Hematopoietic multipotent progenitor cell treated with erythropoietin and hydrocortisone succinate and interleukin-3 and kit ligand, for 17 days (in vitro differentiated cells): ENCODE data around the gene EXOC2.
"Not testable (repeated sequence)": the region's sequence is repeated elsewhere in the genome, so short reads cannot be mapped to it uniquely, and the experiment has no call there.

Source experiments
- DNase-seq: peaks from one replicate; pipeline ENCODE4 v3.0.0-alpha.2; 2015; ENCODE audit warnings: low spot score

EXOC2 gene

GRCh38 chr6:583635-584034 is 109.3 kb downstream of the EXOC2 start:
- no peak for DNase-seq

- no peak for DNase-seq
Observed at GRCh38 chr6:583116-583515, 109.8 kb downstream of the EXOC2 start.

GRCh38 chr6:582370-582769 is 110.6 kb downstream of the EXOC2 start:
- DNase-seq, result no peak

- no peak for DNase-seq
Observed at GRCh38 chr6:579339-579738, 113.6 kb downstream of the EXOC2 start.

GRCh38 chr6:572596-573265 is 120.2 kb downstream of the EXOC2 start:
- no peak for DNase-seq

- no peak for DNase-seq
Observed at GRCh38 chr6:571892-572291, 121.0 kb downstream of the EXOC2 start.

GRCh38 chr6:570825-571224 is 122.1 kb downstream of the EXOC2 start:
- DNase-seq, result no peak

GRCh38 chr6:568954-569523 is 123.9 kb downstream of the EXOC2 start:
- DNase-seq, result no peak

GRCh38 chr6:568085-568484 is 124.9 kb downstream of the EXOC2 start:
- no peak for DNase-seq

GRCh38 chr6:563863-564262 is 129.1 kb downstream of the EXOC2 start:
- no peak for DNase-seq

- DNase-seq, result no peak
Observed at GRCh38 chr6:562052-562676, 130.8 kb downstream of the EXOC2 start.

- DNase-seq, result not testable (repeated sequence)
Observed at GRCh38 chr6:561335-561734, 131.6 kb downstream of the EXOC2 start.

GRCh38 chr6:558959-559358 is 134.0 kb downstream of the EXOC2 start:
- no peak for DNase-seq

- no peak for DNase-seq
Observed at GRCh38 chr6:558089-558488, 134.8 kb downstream of the EXOC2 start.

- DNase-seq, result no peak
Observed at GRCh38 chr6:551829-552350, 141.0 kb downstream of the EXOC2 start.

GRCh38 chr6:551405-551804 is 141.5 kb downstream of the EXOC2 start:
- DNase-seq, result no peak

- no peak for DNase-seq
Observed at GRCh38 chr6:549906-550305, 143.0 kb downstream of the EXOC2 start.

GRCh38 chr6:548517-548916 is 144.4 kb downstream of the EXOC2 start:
- no peak for DNase-seq

GRCh38 chr6:548091-548490 is 144.8 kb downstream of the EXOC2 start:
- no peak for DNase-seq

GRCh38 chr6:540490-540889 is 152.4 kb downstream of the EXOC2 start:
- DNase-seq, result no peak

GRCh38 chr6:537114-537513 is 155.8 kb downstream of the EXOC2 start:
- no peak for DNase-seq

- no peak for DNase-seq
Observed at GRCh38 chr6:530425-530824, 162.5 kb downstream of the EXOC2 start.

GRCh38 chr6:528989-529388 is 163.9 kb downstream of the EXOC2 start:
- no peak for DNase-seq
